Measurements from ENCODE around the gene XYLT1. TPM values are rescaled to one million over a fixed set of nuclear protein-coding genes. Genes with fewer than 3 reads are reported as not detected.
"Not testable (repeated sequence)": the region's sequence is repeated elsewhere in the genome, so short reads cannot be mapped to it uniquely, and the experiment has no call there.

XYLT1 gene
- total RNA-seq, 1 donor from 2014 or later = 1.6 TPM

DNA sequence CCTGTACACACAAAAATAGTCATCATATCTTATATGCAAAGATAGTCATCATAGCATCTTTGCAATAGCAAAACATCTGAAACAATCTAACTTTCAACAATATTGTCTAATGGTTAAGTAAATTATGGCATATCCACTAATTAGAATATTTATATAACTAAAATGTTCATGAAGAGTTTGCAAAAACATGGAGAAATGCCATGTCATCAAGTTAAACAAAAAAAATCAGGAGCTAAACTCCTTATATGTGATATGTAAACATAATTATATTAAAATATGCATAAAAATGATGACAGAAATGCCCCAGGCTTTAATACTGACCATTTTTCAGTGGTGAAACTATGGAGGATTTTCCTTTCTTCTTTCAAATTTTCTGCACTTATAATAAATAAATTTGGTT, 22.3 kb upstream of the XYLT1 start:
- Histone ChIP-seq H3K4me3 (ENCODE audit: low read depth, low read length) (no peak overlapping the region), H3K27me3 (ENCODE audit: control insufficient read depth, insufficient read depth, low read length) (no peaks in the 10 kb centered on the region), H3K36me3 (ENCODE audit: control insufficient read depth, insufficient read depth, low read length) (no peaks in the 10 kb centered on the region)
- TF ChIP-seq, protein P1, sequence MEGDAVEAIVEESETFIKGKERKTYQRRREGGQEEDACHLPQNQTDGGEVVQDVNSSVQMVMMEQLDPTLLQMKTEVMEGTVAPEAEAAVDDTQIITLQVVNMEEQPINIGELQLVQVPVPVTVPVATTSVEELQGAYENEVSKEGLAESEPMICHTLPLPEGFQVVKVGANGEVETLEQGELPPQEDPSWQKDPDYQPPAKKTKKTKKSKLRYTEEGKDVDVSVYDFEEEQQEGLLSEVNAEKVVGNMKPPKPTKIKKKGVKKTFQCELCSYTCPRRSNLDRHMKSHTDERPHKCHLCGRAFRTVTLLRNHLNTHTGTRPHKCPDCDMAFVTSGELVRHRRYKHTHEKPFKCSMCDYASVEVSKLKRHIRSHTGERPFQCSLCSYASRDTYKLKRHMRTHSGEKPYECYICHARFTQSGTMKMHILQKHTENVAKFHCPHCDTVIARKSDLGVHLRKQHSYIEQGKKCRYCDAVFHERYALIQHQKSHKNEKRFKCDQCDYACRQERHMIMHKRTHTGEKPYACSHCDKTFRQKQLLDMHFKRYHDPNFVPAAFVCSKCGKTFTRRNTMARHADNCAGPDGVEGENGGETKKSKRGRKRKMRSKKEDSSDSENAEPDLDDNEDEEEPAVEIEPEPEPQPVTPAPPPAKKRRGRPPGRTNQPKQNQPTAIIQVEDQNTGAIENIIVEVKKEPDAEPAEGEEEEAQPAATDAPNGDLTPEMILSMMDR (IDR thresholded peaks at IDR 0.05; ENCODE audit: insufficient read depth, low read length, poor library complexity, severe bottlenecking) = no peak
- DNase-seq (ENCODE audit: low read depth) = no peak

DNA sequence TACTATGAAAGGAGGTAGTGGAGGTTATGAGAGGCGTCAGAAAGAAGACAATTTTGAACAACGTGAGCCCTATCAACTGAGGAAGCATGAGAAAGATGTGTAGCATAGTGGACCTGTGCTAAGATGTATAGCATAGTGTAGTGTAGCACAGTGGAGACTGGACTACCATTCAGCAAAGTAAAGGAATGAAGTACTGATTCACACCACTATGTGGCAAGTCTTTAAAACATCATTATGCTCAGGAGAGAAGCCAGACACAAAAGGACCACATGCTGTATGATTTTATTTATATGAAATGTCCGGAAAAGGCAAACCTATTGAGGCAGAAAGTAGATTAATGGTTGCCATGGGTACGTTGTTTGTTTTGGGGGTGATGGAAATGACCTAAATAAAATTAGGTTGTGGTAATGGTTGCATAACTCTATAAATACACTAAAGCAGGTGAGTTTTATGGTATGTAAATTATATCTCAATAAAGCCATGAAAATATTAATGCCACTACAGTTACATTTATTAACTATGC, 20.4 kb upstream of the XYLT1 start:
- no peak for DNase-seq (ENCODE audit: low read depth)
- no peak overlapping the region for H3K4me3 ChIP-seq (ENCODE audit: low read depth, low read length)
- no peaks in the 10 kb centered on the region for H3K27me3 ChIP-seq (ENCODE audit: control insufficient read depth, insufficient read depth, low read length)
- H3K36me3 ChIP-seq (ENCODE audit: control insufficient read depth, insufficient read depth, low read length) = no peaks in the 10 kb centered on the region
- TF ChIP-seq, protein P1 (IDR thresholded peaks at IDR 0.05; ENCODE audit: insufficient read depth, low read length, poor library complexity, severe bottlenecking) = no peak

DNA sequence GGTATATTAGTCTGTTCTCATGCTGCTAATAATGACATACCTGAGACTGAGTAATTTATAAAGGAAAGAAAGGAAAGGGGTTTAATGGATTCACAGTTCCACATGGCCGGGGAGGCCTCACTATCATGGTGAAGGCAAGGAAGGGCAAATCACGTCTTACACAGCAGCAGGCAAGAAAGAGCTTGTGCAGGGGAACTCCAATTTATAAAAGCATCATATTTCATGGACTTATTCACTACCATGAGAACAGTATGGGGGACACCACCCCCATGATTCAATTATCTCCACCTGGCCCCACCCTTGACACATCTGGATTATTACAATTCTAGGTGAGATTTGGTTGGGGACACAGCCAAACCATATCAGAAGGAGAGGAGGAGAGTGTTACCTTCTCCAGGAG, 17.7 kb upstream of the XYLT1 start:
- no peak for DNase-seq (ENCODE audit: low read depth)
- TF ChIP-seq, protein P1 (IDR thresholded peaks at IDR 0.05; ENCODE audit: insufficient read depth, low read length, poor library complexity, severe bottlenecking) = no peak

DNA sequence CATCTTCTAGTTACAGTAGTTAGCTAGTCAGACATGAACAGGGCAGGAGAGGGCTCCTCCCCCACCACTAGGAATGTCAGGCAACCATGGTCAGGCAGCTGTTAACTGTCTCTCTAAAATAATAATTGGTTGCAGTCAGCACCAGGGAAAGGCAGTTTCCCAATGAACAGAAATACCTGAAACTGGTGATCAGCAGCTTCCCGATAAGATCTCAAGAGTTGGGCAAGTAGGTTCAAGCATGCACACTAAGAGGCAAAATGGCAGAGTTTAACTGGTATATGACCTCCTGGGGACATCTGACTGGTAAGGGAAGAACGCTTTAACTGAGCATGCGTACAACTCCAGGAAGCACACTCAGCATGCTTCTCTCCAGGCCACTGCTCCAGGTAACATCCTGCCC, 12.6 kb upstream of the XYLT1 start:
- Histone ChIP-seq H3K36me3 (ENCODE audit: control insufficient read depth, insufficient read depth, low read length) (no peaks in the 10 kb centered on the region), H3K4me3 (ENCODE audit: low read depth, low read length) (no peak overlapping the region), H3K27me3 (ENCODE audit: control insufficient read depth, insufficient read depth, low read length) (no peaks in the 10 kb centered on the region)
- no peak for DNase-seq (ENCODE audit: low read depth)
- TF ChIP-seq, protein P1 (IDR thresholded peaks at IDR 0.05; ENCODE audit: insufficient read depth, low read length, poor library complexity, severe bottlenecking) = no peak

More for the DNA sequence above, 17.7 kb upstream of the XYLT1 start:
- no peak overlapping the region for H3K4me3 ChIP-seq (ENCODE audit: low read depth, low read length)
- H3K27me3 ChIP-seq (ENCODE audit: control insufficient read depth, insufficient read depth, low read length) = no peaks in the 10 kb centered on the region
- H3K36me3 ChIP-seq (ENCODE audit: control insufficient read depth, insufficient read depth, low read length) = no peaks in the 10 kb centered on the region

DNA sequence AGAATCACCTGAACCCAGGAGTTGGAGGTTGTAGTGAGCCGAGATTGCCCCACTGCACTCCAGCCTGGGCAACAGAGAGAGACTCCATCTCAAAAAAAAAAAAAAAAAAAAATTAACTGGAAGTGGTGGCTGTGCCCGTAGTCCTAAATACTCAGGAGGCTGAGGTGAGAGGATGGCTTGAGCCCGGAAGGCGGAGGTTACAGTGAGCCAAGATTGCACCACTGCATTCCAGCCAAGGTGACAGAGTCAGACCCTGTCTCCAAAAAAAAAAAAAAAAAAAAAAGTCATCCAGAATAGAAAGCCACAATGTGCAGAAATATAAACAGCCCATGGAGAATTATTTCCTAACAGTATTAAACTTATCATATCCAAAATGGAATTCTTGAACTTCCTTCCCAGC, 11.6 kb upstream of the XYLT1 start:
- H3K36me3 ChIP-seq (ENCODE audit: control insufficient read depth, insufficient read depth, low read length); H3K27me3 ChIP-seq (ENCODE audit: control insufficient read depth, insufficient read depth, low read length); DNase-seq (ENCODE audit: low read depth); H3K4me3 ChIP-seq (ENCODE audit: low read depth, low read length): not testable (repeated sequence)

DNA sequence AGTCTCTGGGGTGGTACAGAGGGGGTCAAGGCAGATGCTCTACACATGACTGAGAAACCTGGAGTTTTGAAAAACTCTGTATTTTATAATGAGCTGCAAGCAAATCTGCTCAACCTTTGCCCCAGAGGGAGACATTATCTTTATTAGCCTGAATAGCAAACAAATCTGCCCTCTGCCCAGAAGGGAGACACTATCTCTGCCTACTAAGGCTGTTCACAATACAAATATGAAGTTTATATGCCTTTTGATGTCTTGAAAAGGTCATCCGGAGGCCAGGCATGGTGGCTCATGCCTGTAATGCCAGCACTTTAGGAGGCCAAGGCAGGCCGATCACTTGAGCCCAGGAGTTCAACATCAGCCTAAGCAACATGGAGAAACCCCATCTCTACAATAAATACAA, 11.0 kb upstream of the XYLT1 start:
- no peaks in the 10 kb centered on the region for H3K27me3 ChIP-seq (ENCODE audit: control insufficient read depth, insufficient read depth, low read length)
- TF ChIP-seq, protein P1 (IDR thresholded peaks at IDR 0.05; ENCODE audit: insufficient read depth, low read length, poor library complexity, severe bottlenecking) = no peak
- DNase-seq (ENCODE audit: low read depth) = no peak
- H3K4me3 ChIP-seq (ENCODE audit: low read depth, low read length) = no peak overlapping the region
- no peaks in the 10 kb centered on the region for H3K36me3 ChIP-seq (ENCODE audit: control insufficient read depth, insufficient read depth, low read length)

DNA sequence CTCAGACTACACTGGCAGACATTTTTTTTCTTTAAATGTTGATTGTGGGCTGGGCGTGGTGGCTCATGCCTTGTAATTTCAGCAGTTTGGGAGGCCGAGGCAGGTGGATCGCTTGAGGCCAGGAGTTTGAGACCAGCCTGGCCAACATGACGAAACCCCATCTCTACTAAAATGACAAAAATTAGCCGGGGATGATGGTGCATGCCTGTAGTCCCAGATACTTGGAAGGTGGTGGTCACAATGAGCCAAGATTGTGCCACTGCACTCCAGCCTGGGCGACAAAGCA, 6.4 kb upstream of the XYLT1 start:
- not testable (repeated sequence) for H3K36me3 ChIP-seq (ENCODE audit: control insufficient read depth, insufficient read depth, low read length); H3K4me3 ChIP-seq (ENCODE audit: low read depth, low read length); H3K27me3 ChIP-seq (ENCODE audit: control insufficient read depth, insufficient read depth, low read length); DNase-seq (ENCODE audit: low read depth)
